ENCODE measurements around the gene ZBTB44.
"Not testable (repeated sequence)": the region's sequence is repeated elsewhere in the genome, so short reads cannot be mapped to it uniquely, and the experiment has no call there.

The ZBTB44 gene

GRCh38 chr11:130279989-130280388 is 34.7 kb downstream of the ZBTB44 start:
- no peak for TF ChIP-seq Cebpa-rat (IDR thresholded peaks at IDR 0.05)
- Histone ChIP-seq H3K9me3 (peaks cover 61% of the 10 kb centered on the region), H3K27ac (no peak overlapping the region), H3K27me3 (no peaks in the 10 kb centered on the region; the same call in 1 of the 2 replicates), H3K4me3 (no peak overlapping the region), H4K20me1 (peaks cover 28% of the 10 kb centered on the region; the same call in 1 of the 2 replicates), H3K4me1 (no peaks in the 10 kb centered on the region), H3K9ac (no peak overlapping the region), H3K4me2 (no peak overlapping the region), H3K36me3 (peaks cover 61% of the 10 kb centered on the region)

- no peak overlapping the region for H3K4me2 ChIP-seq
- no peak overlapping the region for H3K27ac ChIP-seq
- no peaks in the 10 kb centered on the region for H3K4me1 ChIP-seq
- no peaks in the 10 kb centered on the region; the same call in 1 of the 2 replicates for H3K27me3 ChIP-seq
- peaks cover 54% of the 10 kb centered on the region for H3K36me3 ChIP-seq
- peaks cover 59% of the 10 kb centered on the region for H3K9me3 ChIP-seq
- peaks cover 18% of the 10 kb centered on the region; the same call in 1 of the 2 replicates for H4K20me1 ChIP-seq
- TF ChIP-seq Cebpa-rat (IDR thresholded peaks at IDR 0.05) = no peak
- no peak overlapping the region for H3K4me3 ChIP-seq
- no peak overlapping the region for H3K9ac ChIP-seq
Measured at GRCh38 chr11:130278745-130279144, 36.0 kb downstream of the ZBTB44 start.

- Histone ChIP-seq H3K36me3 (peaks cover 48% of the 10 kb centered on the region), H3K27ac (no peak overlapping the region), H3K4me2 (no peak overlapping the region), H3K4me3 (no peak overlapping the region), H3K9ac (no peak overlapping the region), H4K20me1 (peaks cover 19% of the 10 kb centered on the region), H3K4me1 (no peaks in the 10 kb centered on the region), H3K27me3 (no peaks in the 10 kb centered on the region; the same call in 1 of the 2 replicates), H3K9me3 (peaks cover 54% of the 10 kb centered on the region)
- no peak for TF ChIP-seq Cebpa-rat (IDR thresholded peaks at IDR 0.05)
Measured at GRCh38 chr11:130278151-130278550, 36.6 kb downstream of the ZBTB44 start.

- H3K4me1 ChIP-seq = peaks cover 5% of the 10 kb centered on the region; the same call in 1 of the 2 replicates
Measured at GRCh38 chr11:130272336-130272735, 42.4 kb downstream of the ZBTB44 start.

GRCh38 chr11:130269326-130269943 is 45.3 kb downstream of the ZBTB44 start:
- H3K4me2 ChIP-seq = no peak overlapping the region
- no peak overlapping the region for H3K9ac ChIP-seq
- H3K27ac ChIP-seq = no peak overlapping the region
- H3K36me3 ChIP-seq = peaks cover 51% of the 10 kb centered on the region
- no peak overlapping the region for H3K4me3 ChIP-seq
- H4K20me1 ChIP-seq = peaks cover 76% of the 10 kb centered on the region
- H3K4me1 ChIP-seq = peaks cover 5% of the 10 kb centered on the region; the same call in 1 of the 2 replicates
- TF ChIP-seq Cebpa-rat (IDR thresholded peaks at IDR 0.05) = no peak
- no peaks in the 10 kb centered on the region for H3K9me3 ChIP-seq
- H3K27me3 ChIP-seq = no peaks in the 10 kb centered on the region

More at GRCh38 chr11:130272336-130272735, 42.4 kb downstream of the ZBTB44 start:
- no peak for TF ChIP-seq Cebpa-rat (IDR thresholded peaks at IDR 0.05)
- H3K27me3 ChIP-seq = no peaks in the 10 kb centered on the region
- H3K27ac ChIP-seq = no peak overlapping the region
- peaks cover 2% of the 10 kb centered on the region; the same call in 1 of the 2 replicates for H3K9me3 ChIP-seq
- no peak overlapping the region for H3K4me3 ChIP-seq
- H3K4me2 ChIP-seq = no peak overlapping the region
- H4K20me1 ChIP-seq = peaks cover 60% of the 10 kb centered on the region
- H3K9ac ChIP-seq = no peak overlapping the region
- H3K36me3 ChIP-seq = peaks cover 23% of the 10 kb centered on the region

- Histone ChIP-seq H3K4me2 (no peak overlapping the region), H3K36me3 (peaks cover 94% of the 10 kb centered on the region), H4K20me1 (peaks cover 51% of the 10 kb centered on the region; the same call in 1 of the 2 replicates), H3K27me3 (no peaks in the 10 kb centered on the region), H3K9ac (no peak overlapping the region), H3K9me3 (peaks cover 28% of the 10 kb centered on the region), H3K4me1 (0 out of 2 replicates have a peak, but pooled peaks cover 6% of the 10 kb centered on the region), H3K27ac (no peak overlapping the region), H3K4me3 (no peak overlapping the region)
- TF ChIP-seq Cebpa-rat (IDR thresholded peaks at IDR 0.05) = no peak
Measured at GRCh38 chr11:130263351-130263750, 51.4 kb downstream of the ZBTB44 start.

GRCh38 chr11:130262424-130262823 is 52.3 kb downstream of the ZBTB44 start:
- peaks cover 32% of the 10 kb centered on the region for H3K9me3 ChIP-seq
- no peak overlapping the region for H3K9ac ChIP-seq
- no peaks in the 10 kb centered on the region for H3K27me3 ChIP-seq
- no peak overlapping the region for H3K4me2 ChIP-seq
- no peak for TF ChIP-seq Cebpa-rat (IDR thresholded peaks at IDR 0.05)
- H3K4me3 ChIP-seq = no peak overlapping the region
- H3K27ac ChIP-seq = no peak overlapping the region
- H3K4me1 ChIP-seq = 0 out of 2 replicates have a peak, but pooled peaks cover 6% of the 10 kb centered on the region
- H4K20me1 ChIP-seq = peaks cover 53% of the 10 kb centered on the region; the same call in 1 of the 2 replicates
- H3K36me3 ChIP-seq = peaks cover 89% of the 10 kb centered on the region

- H4K20me1 ChIP-seq = peaks cover 55% of the 10 kb centered on the region; the same call in 1 of the 2 replicates
- H3K36me3 ChIP-seq = peaks cover 89% of the 10 kb centered on the region
- H3K9ac ChIP-seq = no peak overlapping the region
- H3K27ac ChIP-seq = no peak overlapping the region
- H3K9me3 ChIP-seq = peaks cover 40% of the 10 kb centered on the region
- TF ChIP-seq Cebpa-rat (IDR thresholded peaks at IDR 0.05) = no peak
- H3K4me3 ChIP-seq = no peak overlapping the region
- H3K27me3 ChIP-seq = no peaks in the 10 kb centered on the region
- H3K4me2 ChIP-seq = no peak overlapping the region
- 0 out of 2 replicates have a peak, but pooled peaks cover 6% of the 10 kb centered on the region for H3K4me1 ChIP-seq
Measured at GRCh38 chr11:130261571-130261970, 53.1 kb downstream of the ZBTB44 start.

GRCh38 chr11:130260742-130261141 is 54.0 kb downstream of the ZBTB44 start:
- Histone ChIP-seq H3K4me2 (no peak overlapping the region), H4K20me1 (peaks cover 57% of the 10 kb centered on the region; the same call in 1 of the 2 replicates), H3K9me3 (peaks cover 46% of the 10 kb centered on the region), H3K27me3 (no peaks in the 10 kb centered on the region), H3K9ac (no peak overlapping the region), H3K4me3 (no peak overlapping the region), H3K4me1 (0 out of 2 replicates have a peak, but pooled peaks cover 6% of the 10 kb centered on the region), H3K36me3 (peaks cover 89% of the 10 kb centered on the region), H3K27ac (no peak overlapping the region)
- TF ChIP-seq Cebpa-rat (IDR thresholded peaks at IDR 0.05) = no peak

GRCh38 chr11:130260080-130260627 is 54.6 kb downstream of the ZBTB44 start:
- Histone ChIP-seq H3K9ac (no peak overlapping the region), H3K4me3 (no peak overlapping the region), H3K27ac (no peak overlapping the region), H3K4me1 (0 out of 2 replicates have a peak, but pooled peaks cover 6% of the 10 kb centered on the region), H3K9me3 (peaks cover 52% of the 10 kb centered on the region), H4K20me1 (peaks cover 52% of the 10 kb centered on the region; the same call in 1 of the 2 replicates), H3K36me3 (peaks cover 89% of the 10 kb centered on the region), H3K4me2 (no peak overlapping the region), H3K27me3 (no peaks in the 10 kb centered on the region)
- no peak for TF ChIP-seq Cebpa-rat (IDR thresholded peaks at IDR 0.05)

- H3K9ac ChIP-seq, H3K4me3 ChIP-seq, H3K4me2 ChIP-seq, H3K27ac ChIP-seq, H3K27me3 ChIP-seq, H3K4me1 ChIP-seq: not testable (repeated sequence)
- peaks cover 43% of the 10 kb centered on the region for H3K9me3 ChIP-seq
- H4K20me1 ChIP-seq = peaks cover 60% of the 10 kb centered on the region
- H3K36me3 ChIP-seq = peaks cover 60% of the 10 kb centered on the region
Measured at GRCh38 chr11:130251763-130252162, 63.0 kb downstream of the ZBTB44 start.

- H4K20me1 ChIP-seq = peaks cover 70% of the 10 kb centered on the region
- not testable (repeated sequence) for H3K4me2 ChIP-seq, H3K27ac ChIP-seq, H3K9ac ChIP-seq, H3K4me3 ChIP-seq, H3K27me3 ChIP-seq, H3K4me1 ChIP-seq
- H3K36me3 ChIP-seq = peaks cover 59% of the 10 kb centered on the region
- H3K9me3 ChIP-seq = peaks cover 26% of the 10 kb centered on the region
Measured at GRCh38 chr11:130249929-130250328, 64.8 kb downstream of the ZBTB44 start.

Data from BLaER1 (cell line).